HepG2 (cell line): ENCODE results near the gene MCC.

ENCODE experiments used
- CTCF ChIP-seq: sonication (generic); formaldehyde crosslinking; IDR thresholded peaks from 2 replicates; pipeline ENCODE4 v1.5.0; 2020; ENCODE audit warnings: mild to moderate bottlenecking, missing genetic modification reagents, moderate library complexity
- KDM1A ChIP-seq: IDR thresholded peaks from 2 replicates; pipeline ENCODE4 v1.6.1; 2016; ENCODE audit warnings: missing compliant biosample characterization
- NFIB ChIP-seq: sonication (generic); formaldehyde crosslinking; IDR thresholded peaks from 2 replicates; pipeline ENCODE4 v1.9.0; 2021; ENCODE audit warnings: missing genetic modification reagents, mild to moderate bottlenecking, borderline replicate concordance
- SKI ChIP-seq: fragments of 450-650 bp; IDR thresholded peaks from one replicate; pipeline ENCODE4 v1.6.1; 2018; ENCODE audit warnings: mild to moderate bottlenecking; ENCODE audit not compliant: partially characterized antibody
- TAF1 ChIP-seq: sonication (generic); formaldehyde crosslinking; IDR thresholded peaks from 2 replicates; pipeline ENCODE4 v1.4.0; 2020; ENCODE audit warnings: missing genetic modification reagents
- THAP7 ChIP-seq: sonication (generic); formaldehyde crosslinking; IDR thresholded peaks from 2 replicates; pipeline ENCODE4 v1.8.1; 2023; ENCODE audit warnings: mild to moderate bottlenecking, missing genetic modification reagents
- ZNF234 ChIP-seq: sonication (generic); formaldehyde crosslinking; conservative IDR thresholded peaks from 2 replicates; pipeline ENCODE4 v1.5.1; 2020; ENCODE audit warnings: mild to moderate bottlenecking, missing genetic modification reagents
- ZNF530 ChIP-seq: sonication (generic); formaldehyde crosslinking; IDR thresholded peaks from 2 replicates; pipeline ENCODE4 v1.5.0; 2020; ENCODE audit warnings: low read depth, mild to moderate bottlenecking, missing genetic modification reagents
- ZNF781 ChIP-seq: sonication (generic); formaldehyde crosslinking; IDR thresholded peaks from 2 replicates; pipeline ENCODE4 v1.5.1; 2020; ENCODE audit warnings: borderline replicate concordance, mild to moderate bottlenecking, missing genetic modification reagents; ENCODE audit errors: not compliant biosample characterization
- ZZZ3 ChIP-seq: sonication (generic); formaldehyde crosslinking; IDR thresholded peaks from 2 replicates; pipeline ENCODE4 v1.4.0; 2020; ENCODE audit warnings: missing genetic modification reagents, mild to moderate bottlenecking, borderline replicate concordance

DNA sequence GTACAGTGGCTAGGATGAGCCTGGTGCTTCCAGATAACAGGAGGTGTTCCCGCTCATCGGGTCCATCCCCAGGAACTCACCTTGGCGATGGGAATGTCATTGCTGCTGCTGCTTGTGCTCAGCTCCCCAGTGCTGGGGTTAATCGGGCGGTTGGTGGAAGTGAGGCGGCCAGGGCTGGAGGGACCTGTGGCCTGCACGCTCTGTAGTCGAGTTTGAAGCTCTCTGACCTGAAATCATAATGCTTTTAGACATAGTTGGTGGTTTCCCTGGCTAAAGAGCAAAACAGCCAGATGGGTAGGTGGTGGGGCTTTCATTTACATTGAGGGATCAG, 403.2 kb downstream of the MCC start:
- no peak for TF ChIP-seq ZNF234
- TF ChIP-seq CTCF (CRISPR knock-in tag): no peak
- TF ChIP-seq TAF1 (CRISPR knock-in tag): no peak
- TF ChIP-seq ZNF781 (CRISPR knock-in tag): no peak
- TF ChIP-seq SKI: no peak
- no peak for TF ChIP-seq KDM1A
- no peak for TF ChIP-seq NFIB (CRISPR knock-in tag)
- no peak for TF ChIP-seq ZZZ3 (CRISPR knock-in tag)
- TF ChIP-seq THAP7 (CRISPR knock-in tag): no peak
- no peak for TF ChIP-seq ZNF530 (CRISPR knock-in tag)
